GM15510 (cell line): ENCODE measurements around the gene NMRK1.

Source experiments
- POLR2A ChIP-seq: IDR thresholded peaks from 3 replicates; pipeline ENCODE4 v1.6.1; 2011; ENCODE audit warnings: borderline replicate concordance; ENCODE audit not compliant: insufficient read length; ENCODE audit errors: extremely low read depth

Gene NMRK1

GRCh38 chr9:75109210-75109839 lies 21.4 kb upstream of the NMRK1 start:
- no peak for TF ChIP-seq POLR2A

GRCh38 chr9:75108571-75108970 lies 20.6 kb upstream of the NMRK1 start:
- TF ChIP-seq POLR2A = no peak

GRCh38 chr9:75106857-75107256 lies 18.9 kb upstream of the NMRK1 start:
- no peak for TF ChIP-seq POLR2A

- no peak for TF ChIP-seq POLR2A
Measured at GRCh38 chr9:75105841-75106240, 17.9 kb upstream of the NMRK1 start.

GRCh38 chr9:75105019-75105540 lies 17.1 kb upstream of the NMRK1 start:
- TF ChIP-seq POLR2A = no peak

- TF ChIP-seq POLR2A = no peak
Measured at GRCh38 chr9:75104607-75105006, 16.7 kb upstream of the NMRK1 start.

GRCh38 chr9:75102177-75102790 lies 14.3 kb upstream of the NMRK1 start:
- no peak for TF ChIP-seq POLR2A

- no peak for TF ChIP-seq POLR2A
Measured at GRCh38 chr9:75101004-75101588, 13.1 kb upstream of the NMRK1 start.

GRCh38 chr9:75096796-75097195 lies 8.8 kb upstream of the NMRK1 start:
- no peak for TF ChIP-seq POLR2A

- no peak for TF ChIP-seq POLR2A
Measured at GRCh38 chr9:75092766-75093165, 4.8 kb upstream of the NMRK1 start.

GRCh38 chr9:75090579-75090978 lies 2.6 kb upstream of the NMRK1 start:
- no peak for TF ChIP-seq POLR2A

- TF ChIP-seq POLR2A = no peak
Measured at GRCh38 chr9:75089373-75089766, 1.4 kb upstream of the NMRK1 start.

GRCh38 chr9:75088646-75089372 lies 854 bp upstream of the NMRK1 start:
- TF ChIP-seq POLR2A = no peak

GRCh38 chr9:75087289-75087823 lies 599 bp downstream of the NMRK1 start:
- no peak for TF ChIP-seq POLR2A
